ENCODE data around the gene APOL3.
"Not testable (repeated sequence)": the region's sequence is repeated elsewhere in the genome, so short reads cannot be mapped to it uniquely, and the experiment has no call there.

APOL3 gene

DNA sequence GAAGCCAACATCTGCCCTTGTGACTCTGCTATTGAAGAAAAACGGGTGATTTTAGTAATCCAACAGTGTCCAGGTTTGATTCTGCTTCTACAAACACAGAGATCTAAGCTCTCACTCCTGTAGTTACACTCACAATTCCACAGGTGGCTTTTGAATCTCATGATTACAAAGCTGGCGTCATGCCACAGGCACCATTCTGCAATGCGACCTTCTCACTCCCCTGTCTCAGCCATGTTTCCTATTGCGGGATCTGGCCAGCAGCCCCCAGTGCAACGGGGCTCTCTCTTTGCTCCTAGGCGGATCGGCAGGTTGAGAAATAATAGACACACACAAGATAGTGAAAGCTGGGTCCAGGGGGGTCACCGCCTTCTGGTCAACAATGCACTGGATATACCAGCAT is 42.4 kb upstream of the APOL3 start:
- peaks cover 22% of the 10 kb centered on the region for H3K4me1 ChIP-seq (ENCODE audit: control insufficient read depth, insufficient read depth, low read length)
- WGBS, 2 experiments: 94% methylated on average over 8 of the region's 8 CpGs
- H3K4me3 ChIP-seq (ENCODE audit: insufficient read depth, low read depth, low read length); H3K27me3 ChIP-seq (ENCODE audit: control insufficient read depth, insufficient read depth, low read length, poor library complexity, severe bottlenecking); H3K9me3 ChIP-seq (ENCODE audit: control insufficient read depth, low read length); H3K27ac ChIP-seq (ENCODE audit: insufficient read depth, low read depth, low read length, poor library complexity, severe bottlenecking); H3K36me3 ChIP-seq (ENCODE audit: control insufficient read depth, insufficient read depth, low read length): not testable (repeated sequence)

DNA sequence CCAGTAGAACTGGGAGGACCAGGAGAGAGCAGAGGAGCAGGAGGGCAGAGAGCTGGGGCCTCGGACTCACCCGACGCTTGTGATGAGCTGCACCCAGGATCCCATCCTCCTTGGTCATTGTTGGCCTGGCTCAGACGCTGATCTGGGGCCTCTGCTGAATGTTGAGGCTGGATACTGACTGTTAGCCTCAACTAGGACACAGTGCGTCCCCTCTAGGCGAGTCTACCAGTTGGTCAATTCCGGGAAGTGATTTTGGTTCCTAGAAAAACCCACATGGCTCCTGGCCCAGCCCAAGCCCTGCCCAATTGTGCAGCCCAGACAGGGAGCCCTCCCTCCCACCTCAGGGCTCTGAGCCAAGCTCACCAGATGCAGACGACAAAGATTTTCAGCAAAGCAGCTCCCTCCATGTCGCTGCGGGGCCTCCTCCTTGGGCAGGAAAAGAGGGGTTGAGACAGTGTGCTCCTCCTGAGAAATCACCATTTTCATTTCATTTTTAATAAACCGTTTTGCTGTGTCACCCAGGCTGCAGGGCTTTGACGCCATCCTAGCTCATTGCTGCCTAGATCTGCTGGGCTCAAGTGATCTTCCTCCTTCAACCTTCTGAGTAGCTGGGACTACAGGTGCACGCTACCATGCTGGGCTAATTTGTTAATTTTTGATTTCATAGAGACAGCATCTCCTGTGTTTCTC is 41.2 kb upstream of the APOL3 start, which contains the start of gene APOL4:
APOL4 (minus strand) TSS at position 180 of the 690 bp plus-strand sequence; CDS start at position 105, 75 bp downstream.
- H3K4me3 ChIP-seq (ENCODE audit: insufficient read depth, low read depth, low read length): no peak within 1 kb of the TSS
- no peaks in the 10 kb centered on the region for H3K9me3 ChIP-seq (ENCODE audit: control insufficient read depth, low read length)
- no peak within 1 kb of the TSS for H3K27ac ChIP-seq (ENCODE audit: insufficient read depth, low read depth, low read length, poor library complexity, severe bottlenecking)
- no peaks in the 10 kb centered on the region for H3K36me3 ChIP-seq (ENCODE audit: control insufficient read depth, insufficient read depth, low read length)
- 85 to 87% methylated on average over 13 of the region's 13 CpGs for WGBS, 2 experiments
- H3K27me3 ChIP-seq (ENCODE audit: control insufficient read depth, insufficient read depth, low read length, poor library complexity, severe bottlenecking): no peaks in the 10 kb centered on the region
- peaks cover 31% of the 10 kb centered on the region for H3K4me1 ChIP-seq (ENCODE audit: control insufficient read depth, insufficient read depth, low read length)

DNA sequence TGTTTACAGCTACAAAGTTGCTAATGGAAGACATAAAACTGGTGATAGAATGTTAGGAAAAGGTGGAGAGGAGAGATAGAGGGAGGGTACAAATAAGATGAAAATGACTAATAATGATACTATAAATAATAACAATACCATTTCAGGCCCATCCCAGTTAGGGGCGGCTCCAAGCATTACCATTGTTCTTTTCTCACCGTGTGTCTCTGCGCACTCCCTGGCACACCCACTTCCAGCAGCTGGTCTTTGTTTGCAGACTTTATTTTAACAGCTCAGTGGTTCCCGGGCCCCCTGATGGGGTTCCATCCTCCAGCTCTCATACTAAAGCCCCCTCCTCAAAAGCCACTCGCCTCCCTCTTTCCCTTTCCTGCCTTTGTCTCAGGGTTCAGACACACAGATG is 40.5 kb upstream of the APOL3 start:
- H3K4me3 ChIP-seq (ENCODE audit: insufficient read depth, low read depth, low read length); H3K27ac ChIP-seq (ENCODE audit: insufficient read depth, low read depth, low read length, poor library complexity, severe bottlenecking); H3K36me3 ChIP-seq (ENCODE audit: control insufficient read depth, insufficient read depth, low read length); H3K9me3 ChIP-seq (ENCODE audit: control insufficient read depth, low read length); H3K27me3 ChIP-seq (ENCODE audit: control insufficient read depth, insufficient read depth, low read length, poor library complexity, severe bottlenecking): not testable (repeated sequence)
- WGBS, 2 experiments: 30% methylated on average over 1 of the region's 5 CpGs; no CpG with 5 or more reads in 1 of the 2 experiments
- H3K4me1 ChIP-seq (ENCODE audit: control insufficient read depth, insufficient read depth, low read length): peaks cover 34% of the 10 kb centered on the region

DNA sequence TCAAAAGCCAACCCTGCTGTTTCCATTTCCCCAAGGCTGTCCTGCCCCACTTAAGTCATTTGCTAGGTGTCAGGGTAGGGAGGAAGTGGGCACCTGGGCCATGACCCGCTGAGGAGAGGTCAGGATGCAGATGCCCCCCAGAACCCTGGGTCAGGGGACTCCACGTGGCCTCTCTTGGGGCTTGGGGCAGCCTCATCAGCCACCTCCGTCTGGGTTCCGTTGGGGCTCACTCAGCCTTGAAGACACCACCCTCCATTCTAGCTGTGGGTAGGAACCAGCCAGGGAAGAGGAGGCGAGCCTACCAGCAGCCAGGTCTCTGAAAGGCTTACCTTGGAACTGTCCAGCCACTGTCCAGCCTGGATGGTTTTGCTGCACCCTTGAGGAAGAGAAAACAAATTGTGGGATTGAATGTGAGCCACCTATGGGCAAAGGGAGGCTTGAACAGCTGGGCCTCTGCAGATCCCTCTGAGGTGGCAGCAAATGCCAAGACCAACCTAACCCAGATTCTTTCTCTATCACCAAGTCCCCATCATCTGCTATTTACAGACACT is 38.5 kb upstream of the APOL3 start:
- 88 to 89% methylated on average over 5 of the region's 5 CpGs for WGBS, 2 experiments
- no peak overlapping the region for H3K27ac ChIP-seq (ENCODE audit: insufficient read depth, low read depth, low read length, poor library complexity, severe bottlenecking)
- no peak overlapping the region for H3K4me3 ChIP-seq (ENCODE audit: insufficient read depth, low read depth, low read length)
- H3K4me1 ChIP-seq (ENCODE audit: control insufficient read depth, insufficient read depth, low read length): peaks cover 34% of the 10 kb centered on the region
- H3K27me3 ChIP-seq (ENCODE audit: control insufficient read depth, insufficient read depth, low read length, poor library complexity, severe bottlenecking): no peaks in the 10 kb centered on the region
- no peaks in the 10 kb centered on the region for H3K36me3 ChIP-seq (ENCODE audit: control insufficient read depth, insufficient read depth, low read length)
- no peaks in the 10 kb centered on the region for H3K9me3 ChIP-seq (ENCODE audit: control insufficient read depth, low read length)

DNA sequence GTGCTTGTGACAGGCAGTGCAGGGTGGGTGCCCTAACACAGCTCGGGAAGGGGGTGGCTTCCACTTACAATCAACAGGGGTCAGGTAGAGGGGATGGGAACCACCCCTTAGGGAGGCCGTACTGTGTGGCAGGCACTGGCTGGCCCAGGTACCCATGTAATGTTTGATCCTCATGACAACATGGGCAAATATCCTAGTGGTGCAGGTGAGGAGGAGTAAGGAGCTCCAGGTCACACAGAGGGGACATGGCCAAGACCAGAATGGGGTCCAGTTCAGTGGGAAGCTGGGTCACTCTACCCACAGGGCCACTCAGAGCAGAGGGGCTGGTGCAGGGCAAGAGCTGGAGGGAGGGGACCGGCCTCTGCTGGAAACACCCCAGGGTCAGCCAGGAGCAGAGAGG is 38.0 kb upstream of the APOL3 start:
- no peaks in the 10 kb centered on the region for H3K27me3 ChIP-seq (ENCODE audit: control insufficient read depth, insufficient read depth, low read length, poor library complexity, severe bottlenecking)
- WGBS, 2 experiments: 93 to 96% methylated on average over 3 of the region's 3 CpGs
- H3K4me1 ChIP-seq (ENCODE audit: control insufficient read depth, insufficient read depth, low read length): peaks cover 34% of the 10 kb centered on the region
- H3K9me3 ChIP-seq (ENCODE audit: control insufficient read depth, low read length): no peaks in the 10 kb centered on the region
- H3K4me3 ChIP-seq (ENCODE audit: insufficient read depth, low read depth, low read length): no peak overlapping the region
- H3K27ac ChIP-seq (ENCODE audit: insufficient read depth, low read depth, low read length, poor library complexity, severe bottlenecking): no peak overlapping the region
- H3K36me3 ChIP-seq (ENCODE audit: control insufficient read depth, insufficient read depth, low read length): no peaks in the 10 kb centered on the region

DNA sequence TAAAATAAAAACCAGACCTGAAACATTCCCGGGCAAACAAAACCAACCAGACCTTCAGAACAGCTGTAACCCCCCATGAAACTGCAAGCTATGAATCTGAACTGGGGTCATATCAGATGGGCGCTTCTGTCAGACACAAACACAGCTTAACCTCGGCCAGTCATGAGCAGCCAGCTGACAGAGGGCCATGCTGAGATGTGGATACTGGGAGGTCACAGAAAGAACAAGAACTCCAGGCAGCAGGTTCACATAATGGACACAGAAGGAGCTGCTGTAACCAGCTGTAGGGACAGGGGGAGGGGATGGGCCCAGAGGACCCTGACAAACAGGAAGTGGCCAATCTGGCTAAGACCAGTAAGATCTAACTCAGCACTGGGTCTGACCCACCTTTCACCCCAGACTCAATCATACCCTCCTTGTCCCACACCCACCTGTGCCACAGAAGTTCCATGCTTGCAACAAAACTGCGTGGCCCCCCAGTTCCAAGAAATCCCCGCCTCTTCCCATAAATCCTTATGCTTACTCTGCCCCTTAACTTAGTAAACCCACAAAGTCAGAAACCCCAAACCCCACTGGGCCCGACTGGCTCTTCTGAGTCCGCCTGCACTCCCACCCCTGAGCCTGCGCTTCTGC is 37.1 kb upstream of the APOL3 start:
- Histone ChIP-seq H3K27ac (ENCODE audit: insufficient read depth, low read depth, low read length, poor library complexity, severe bottlenecking) (peak overlapping the region; percentile 89), H3K27me3 (ENCODE audit: control insufficient read depth, insufficient read depth, low read length, poor library complexity, severe bottlenecking) (no peaks in the 10 kb centered on the region), H3K4me1 (ENCODE audit: control insufficient read depth, insufficient read depth, low read length) (peaks cover 34% of the 10 kb centered on the region), H3K9me3 (ENCODE audit: control insufficient read depth, low read length) (no peaks in the 10 kb centered on the region), H3K4me3 (ENCODE audit: insufficient read depth, low read depth, low read length) (no peak overlapping the region), H3K36me3 (ENCODE audit: control insufficient read depth, insufficient read depth, low read length) (no peaks in the 10 kb centered on the region)
- 78% methylated on average over 8 of the region's 8 CpGs for WGBS, 2 experiments

DNA sequence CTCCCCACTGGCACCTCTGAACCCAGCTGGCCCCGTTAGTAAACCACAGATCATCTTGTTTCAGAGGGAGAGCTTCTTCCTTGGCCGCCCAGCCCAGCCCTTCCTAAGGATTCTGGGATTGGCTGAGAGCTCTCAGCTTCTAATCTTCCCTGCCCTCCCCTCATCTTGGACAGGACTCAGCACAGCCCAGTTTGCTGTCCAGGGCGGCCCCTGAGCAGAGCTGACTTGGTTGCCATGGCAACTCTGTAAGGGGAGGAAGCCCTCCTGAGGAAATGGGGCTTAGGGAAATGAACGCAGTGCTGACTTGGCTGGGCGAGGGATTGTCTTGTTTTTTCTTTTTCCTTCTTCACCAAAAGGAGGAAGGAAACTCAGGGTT is 36.5 kb upstream of the APOL3 start:
- no peak overlapping the region for H3K4me3 ChIP-seq (ENCODE audit: insufficient read depth, low read depth, low read length)
- WGBS, 2 experiments: 8 to 13% methylated on average over 4 to 5 of the region's 5 CpGs

DNA sequence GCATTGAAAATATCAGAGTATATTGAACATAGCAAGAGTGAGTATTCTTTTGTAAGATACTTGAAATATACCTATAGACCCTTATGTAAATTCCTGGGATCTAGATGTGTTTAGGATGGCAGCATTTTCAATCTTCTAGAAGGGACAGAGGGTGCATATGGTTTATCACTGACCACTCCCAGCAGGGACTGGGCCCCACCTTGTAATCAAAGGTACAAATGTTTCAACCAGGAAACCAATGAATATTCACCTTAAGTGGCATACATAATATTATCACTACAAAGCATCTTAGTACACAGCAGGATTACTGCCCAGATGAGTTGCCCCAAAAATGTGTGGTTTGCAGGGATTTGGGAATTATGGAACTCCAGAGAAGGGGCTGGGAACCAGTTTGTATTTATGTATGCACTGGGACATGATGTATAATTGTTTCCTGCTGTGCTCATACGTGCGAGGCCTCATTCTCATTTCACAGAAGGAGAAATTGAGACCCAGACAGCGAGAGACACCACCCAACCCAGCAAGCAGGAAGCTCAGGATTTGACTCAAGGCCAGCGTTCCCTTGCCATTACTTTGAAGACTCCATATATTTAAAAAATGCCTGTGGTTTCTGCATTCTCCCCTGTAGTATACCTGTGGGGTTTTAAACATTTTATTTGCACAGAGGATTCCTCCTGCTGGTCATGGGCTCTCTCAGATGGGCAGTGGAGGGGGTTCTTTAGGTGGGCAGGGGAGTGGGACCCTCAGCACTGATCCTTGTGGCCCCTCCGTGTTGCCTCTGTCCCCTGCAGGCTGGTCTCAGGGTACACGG is 35.9 kb upstream of the APOL3 start:
- Histone ChIP-seq H3K27ac (ENCODE audit: insufficient read depth, low read depth, low read length, poor library complexity, severe bottlenecking) (no peak overlapping the region), H3K9me3 (ENCODE audit: control insufficient read depth, low read length) (no peaks in the 10 kb centered on the region), H3K36me3 (ENCODE audit: control insufficient read depth, insufficient read depth, low read length) (no peaks in the 10 kb centered on the region), H3K27me3 (ENCODE audit: control insufficient read depth, insufficient read depth, low read length, poor library complexity, severe bottlenecking) (no peaks in the 10 kb centered on the region), H3K4me3 (ENCODE audit: insufficient read depth, low read depth, low read length) (no peak overlapping the region), H3K4me1 (ENCODE audit: control insufficient read depth, insufficient read depth, low read length) (peaks cover 30% of the 10 kb centered on the region)
- WGBS, 2 experiments: 67 to 69% methylated on average over 6 of the region's 6 CpGs

More for the DNA sequence above, 36.5 kb upstream of the APOL3 start:
- H3K9me3 ChIP-seq (ENCODE audit: control insufficient read depth, low read length): no peaks in the 10 kb centered on the region
- H3K36me3 ChIP-seq (ENCODE audit: control insufficient read depth, insufficient read depth, low read length): no peaks in the 10 kb centered on the region
- H3K27me3 ChIP-seq (ENCODE audit: control insufficient read depth, insufficient read depth, low read length, poor library complexity, severe bottlenecking): no peaks in the 10 kb centered on the region
- peak overlapping the region; percentile 89 for H3K27ac ChIP-seq (ENCODE audit: insufficient read depth, low read depth, low read length, poor library complexity, severe bottlenecking)
- peaks cover 34% of the 10 kb centered on the region for H3K4me1 ChIP-seq (ENCODE audit: control insufficient read depth, insufficient read depth, low read length)

DNA sequence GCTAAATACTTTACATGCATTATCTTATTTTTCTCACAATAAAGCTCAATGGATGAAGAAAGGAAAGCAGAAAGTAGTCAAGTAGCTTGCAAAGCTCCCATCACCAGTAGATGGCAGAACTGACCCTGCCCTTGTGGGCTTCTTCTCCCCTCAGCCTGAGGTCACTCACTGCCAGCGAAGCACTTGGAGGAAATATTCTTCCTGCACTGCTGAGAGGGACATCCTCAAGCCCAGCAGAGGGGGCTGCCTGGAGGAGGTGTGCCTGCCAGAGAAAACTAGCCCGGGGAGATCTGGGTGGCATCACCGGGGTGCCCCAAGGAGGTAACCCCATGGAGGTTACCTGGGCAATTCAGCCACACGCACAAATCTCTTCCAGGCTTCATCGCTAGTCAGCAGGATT is 34.4 kb upstream of the APOL3 start:
- Histone ChIP-seq H3K4me3 (ENCODE audit: insufficient read depth, low read depth, low read length) (no peak overlapping the region), H3K27me3 (ENCODE audit: control insufficient read depth, insufficient read depth, low read length, poor library complexity, severe bottlenecking) (no peaks in the 10 kb centered on the region), H3K36me3 (ENCODE audit: control insufficient read depth, insufficient read depth, low read length) (no peaks in the 10 kb centered on the region), H3K4me1 (ENCODE audit: control insufficient read depth, insufficient read depth, low read length) (peaks cover 24% of the 10 kb centered on the region), H3K27ac (ENCODE audit: insufficient read depth, low read depth, low read length, poor library complexity, severe bottlenecking) (no peak overlapping the region), H3K9me3 (ENCODE audit: control insufficient read depth, low read length) (no peaks in the 10 kb centered on the region)
- WGBS, 2 experiments: 46 to 48% methylated on average over 5 of the region's 5 CpGs

DNA sequence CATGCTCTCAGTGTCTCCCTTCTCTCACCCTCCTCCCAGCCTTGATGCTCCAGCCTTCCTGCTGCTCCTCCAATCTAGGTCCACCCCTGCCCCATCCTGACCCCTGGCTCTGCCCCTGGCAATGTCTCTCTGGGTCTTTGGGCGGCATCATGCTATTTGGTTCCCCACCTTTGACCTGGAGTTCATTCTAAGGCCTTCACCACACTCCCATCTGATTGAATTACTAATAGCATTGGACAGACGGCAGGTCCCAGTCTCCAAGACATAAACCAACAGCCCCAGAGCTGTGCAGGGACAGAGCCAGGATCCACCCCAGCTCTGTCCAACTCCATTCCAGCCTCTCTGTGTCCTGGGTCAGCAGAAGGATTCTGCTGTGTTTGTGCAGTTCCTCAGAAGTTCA is 33.8 kb upstream of the APOL3 start:
- WGBS, 2 experiments: 89 to 96% methylated on average over 2 of the region's 2 CpGs
- H3K36me3 ChIP-seq (ENCODE audit: control insufficient read depth, insufficient read depth, low read length): no peaks in the 10 kb centered on the region
- H3K4me3 ChIP-seq (ENCODE audit: insufficient read depth, low read depth, low read length): no peak overlapping the region
- no peaks in the 10 kb centered on the region for H3K9me3 ChIP-seq (ENCODE audit: control insufficient read depth, low read length)
- no peak overlapping the region for H3K27ac ChIP-seq (ENCODE audit: insufficient read depth, low read depth, low read length, poor library complexity, severe bottlenecking)
- H3K27me3 ChIP-seq (ENCODE audit: control insufficient read depth, insufficient read depth, low read length, poor library complexity, severe bottlenecking): no peaks in the 10 kb centered on the region
- H3K4me1 ChIP-seq (ENCODE audit: control insufficient read depth, insufficient read depth, low read length): peaks cover 24% of the 10 kb centered on the region
